Measurements from ENCODE around the gene LRRC28.

LRRC28 gene

GRCh38 chr15:99435113-99435695 lies 183.9 kb downstream of the LRRC28 start:
- TF ChIP-seq, protein P1, sequence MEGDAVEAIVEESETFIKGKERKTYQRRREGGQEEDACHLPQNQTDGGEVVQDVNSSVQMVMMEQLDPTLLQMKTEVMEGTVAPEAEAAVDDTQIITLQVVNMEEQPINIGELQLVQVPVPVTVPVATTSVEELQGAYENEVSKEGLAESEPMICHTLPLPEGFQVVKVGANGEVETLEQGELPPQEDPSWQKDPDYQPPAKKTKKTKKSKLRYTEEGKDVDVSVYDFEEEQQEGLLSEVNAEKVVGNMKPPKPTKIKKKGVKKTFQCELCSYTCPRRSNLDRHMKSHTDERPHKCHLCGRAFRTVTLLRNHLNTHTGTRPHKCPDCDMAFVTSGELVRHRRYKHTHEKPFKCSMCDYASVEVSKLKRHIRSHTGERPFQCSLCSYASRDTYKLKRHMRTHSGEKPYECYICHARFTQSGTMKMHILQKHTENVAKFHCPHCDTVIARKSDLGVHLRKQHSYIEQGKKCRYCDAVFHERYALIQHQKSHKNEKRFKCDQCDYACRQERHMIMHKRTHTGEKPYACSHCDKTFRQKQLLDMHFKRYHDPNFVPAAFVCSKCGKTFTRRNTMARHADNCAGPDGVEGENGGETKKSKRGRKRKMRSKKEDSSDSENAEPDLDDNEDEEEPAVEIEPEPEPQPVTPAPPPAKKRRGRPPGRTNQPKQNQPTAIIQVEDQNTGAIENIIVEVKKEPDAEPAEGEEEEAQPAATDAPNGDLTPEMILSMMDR (IDR thresholded peaks at IDR 0.05; ENCODE audit: low read depth, low read length) = no peak
- in situ Hi-C loops (cut with HindIII; ENCODE audit: low sequenced_read_pairs) = no loop called here
- no peak for DNase-seq (ENCODE audit: low read depth, low spot score)
- H3K4me3 ChIP-seq (ENCODE audit: low read depth, low read length) = no peak overlapping the region

DNA sequence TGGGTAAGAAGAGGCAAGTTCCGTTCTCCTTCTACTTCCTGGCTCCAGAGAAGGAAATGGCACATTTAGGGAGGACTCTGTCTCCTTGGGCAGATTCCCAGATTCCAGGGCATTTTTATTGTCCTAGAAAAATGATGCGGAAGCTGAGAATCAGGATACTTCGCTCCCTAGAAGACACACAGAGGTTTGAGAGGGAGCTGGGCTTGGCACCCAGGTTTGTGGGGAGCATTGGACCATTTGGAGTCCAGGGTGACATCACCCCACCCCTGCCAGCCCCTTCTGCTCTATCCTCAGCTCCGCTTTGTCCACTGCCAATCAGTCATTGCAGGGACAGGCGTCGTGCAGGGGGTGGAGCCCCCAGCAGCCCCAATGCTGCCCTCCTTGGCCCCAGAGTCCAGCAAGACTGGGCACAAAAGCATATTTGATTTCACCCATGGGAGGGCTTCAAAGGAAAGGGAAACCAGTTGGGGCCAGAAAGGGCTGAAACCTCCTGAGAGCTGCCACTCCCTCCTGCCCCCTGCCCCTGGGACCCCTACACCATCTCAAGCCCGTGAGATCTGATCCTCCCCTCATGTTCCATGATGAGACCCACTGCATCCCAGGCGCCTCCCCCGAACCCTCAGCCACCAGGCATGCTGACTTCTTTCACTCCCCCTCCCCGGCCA lies 184.7 kb downstream of the LRRC28 start:
- DNase-seq (ENCODE audit: low read depth, low spot score) = no peak
- TF ChIP-seq, protein P1 (IDR thresholded peaks at IDR 0.05; ENCODE audit: low read depth, low read length) = no peak
- in situ Hi-C loops (cut with HindIII; ENCODE audit: low sequenced_read_pairs) = no loop called here
- no peak overlapping the region for H3K4me3 ChIP-seq (ENCODE audit: low read depth, low read length)

DNA sequence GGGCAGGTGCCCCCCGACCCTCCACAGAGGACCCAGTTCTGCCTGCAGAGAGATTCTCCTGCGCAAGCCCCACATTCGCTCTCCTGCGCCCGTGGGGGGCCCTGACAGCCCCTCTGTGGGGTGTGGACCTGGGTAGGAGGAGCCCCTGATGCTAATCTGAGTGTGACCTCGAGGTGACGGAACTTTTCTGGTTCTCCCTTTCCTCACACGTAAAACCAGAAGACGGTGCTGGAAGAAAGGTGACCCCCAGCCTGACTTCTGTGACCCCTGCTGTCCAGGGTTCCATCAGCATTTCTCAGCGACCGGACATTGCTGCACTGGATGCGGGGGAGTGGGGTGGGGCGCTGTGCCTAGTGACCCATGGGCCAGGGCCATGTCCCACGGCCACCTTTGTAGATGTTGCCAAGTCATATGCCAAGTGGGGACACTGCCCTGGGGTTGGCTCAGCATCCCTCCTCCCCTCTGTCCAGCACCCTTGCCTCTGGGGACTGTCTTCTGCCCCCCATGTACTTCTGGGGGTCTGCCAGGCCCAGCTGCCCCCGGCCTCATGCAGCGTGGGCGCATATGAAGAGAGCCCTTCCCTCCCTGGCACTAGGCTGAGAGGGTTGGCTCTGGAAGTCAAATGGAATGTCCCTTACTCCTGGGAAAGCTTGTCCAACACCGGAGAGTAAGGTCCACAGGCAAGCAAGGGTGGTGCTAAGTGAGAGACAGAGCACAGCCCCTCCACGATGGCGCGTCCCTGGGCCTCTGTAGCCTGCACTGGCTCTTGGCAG lies 185.4 kb downstream of the LRRC28 start:
- no peak overlapping the region for H3K4me3 ChIP-seq (ENCODE audit: low read depth, low read length)
- in situ Hi-C loops (cut with HindIII; ENCODE audit: low sequenced_read_pairs) = no loop called here
- TF ChIP-seq, protein P1 (IDR thresholded peaks at IDR 0.05; ENCODE audit: low read depth, low read length) = no peak
- no peak for DNase-seq (ENCODE audit: low read depth, low spot score)

DNA sequence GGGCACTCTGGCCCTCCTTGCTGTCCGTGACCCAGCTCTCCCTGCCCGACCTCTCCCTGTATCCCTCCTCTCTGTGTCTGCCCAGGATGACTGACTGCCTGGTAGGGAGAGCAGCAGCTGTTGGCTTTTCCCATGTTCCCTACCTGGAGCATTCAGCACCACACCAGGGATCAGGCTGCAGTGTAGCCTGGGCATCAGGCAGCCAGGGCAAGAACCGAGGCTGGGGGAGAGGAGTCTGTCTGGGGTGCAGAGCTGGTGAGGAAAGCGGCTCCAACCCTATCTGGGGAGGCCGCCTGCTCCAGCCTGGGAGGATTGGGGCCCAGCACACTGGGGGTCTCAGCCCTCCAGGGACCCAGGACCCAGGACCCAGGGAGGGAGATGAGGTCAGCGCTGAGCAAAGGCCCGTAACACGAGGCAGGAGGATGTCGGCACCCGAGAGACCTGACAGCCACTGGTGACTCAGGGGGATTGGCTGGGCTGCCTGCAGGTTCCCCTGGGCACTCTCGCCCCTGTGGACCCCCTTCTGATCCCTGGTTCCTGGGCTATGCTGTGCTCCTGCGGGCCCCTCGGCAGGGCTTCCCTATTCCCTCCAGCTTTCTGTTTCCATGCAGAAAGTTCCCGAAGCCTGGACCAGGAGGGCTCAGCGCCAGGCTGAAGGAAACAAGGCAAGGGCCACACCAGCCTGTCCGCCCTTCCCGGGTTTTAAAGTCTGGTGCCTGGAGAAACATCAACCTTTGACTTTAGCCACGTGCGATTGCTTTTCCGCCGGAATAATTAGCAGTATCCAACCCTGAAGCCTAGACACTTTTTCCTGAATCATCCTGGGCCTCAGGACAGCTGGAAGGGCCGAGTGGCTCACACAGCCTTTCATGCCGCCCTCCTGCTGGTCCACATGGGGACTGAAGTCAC lies 186.3 kb downstream of the LRRC28 start:
- no peak overlapping the region for H3K4me3 ChIP-seq (ENCODE audit: low read depth, low read length)
- TF ChIP-seq, protein P1 (IDR thresholded peaks at IDR 0.05; ENCODE audit: low read depth, low read length) = no peak
- DNase-seq (ENCODE audit: low read depth, low spot score) = no peak
- in situ Hi-C loops (cut with HindIII; ENCODE audit: low sequenced_read_pairs) = no loop called here

GRCh38 chr15:99438224-99438585 lies 186.9 kb downstream of the LRRC28 start:
- no peak overlapping the region for H3K4me3 ChIP-seq (ENCODE audit: low read depth, low read length)
- in situ Hi-C loops (cut with HindIII; ENCODE audit: low sequenced_read_pairs) = no loop called here
- no peak for DNase-seq (ENCODE audit: low read depth, low spot score)
- TF ChIP-seq, protein P1 (IDR thresholded peaks at IDR 0.05; ENCODE audit: low read depth, low read length) = no peak
